DND-41 (cell line): Measurements from ENCODE around the gene PTOV1.

Experiments used
- ATAC-seq: fragments of 200-7000 bp; cut with Tn5 transposase; 3 replicates; pipeline ENCODE4 v1.9.1; 2021; ENCODE audit warnings: low read depth; ENCODE audit not compliant: insufficient read depth
- DNase-seq: peaks from one replicate; pipeline ENCODE4 v3.0.0-alpha.2; 2020
- H2AFZ ChIP-seq: 2 replicates; pipeline ENCODE4 v1.6.0; 2012; ENCODE audit warnings: low read depth, low read length
- H3K27ac ChIP-seq: 2 replicates; pipeline ENCODE4 v1.5.1; 2012; ENCODE audit warnings: low read length, inconsistent platforms
- H3K27me3 ChIP-seq: fragments of 200-600 bp; sonication (generic); 2 replicates; pipeline ENCODE4 v1.6.0; 2012; ENCODE audit warnings: low read length, mild to moderate bottlenecking, inconsistent platforms; ENCODE audit not compliant: insufficient read depth, poor library complexity
- H3K36me3 ChIP-seq: 2 replicates; pipeline ENCODE4 v1.5.1; 2012; ENCODE audit warnings: low read length, inconsistent platforms; ENCODE audit not compliant: insufficient read depth
- H3K4me1 ChIP-seq: 2 replicates; pipeline ENCODE4 v1.5.1; 2012; ENCODE audit warnings: mild to moderate bottlenecking, low read length; ENCODE audit not compliant: insufficient read depth
- H3K4me2 ChIP-seq: 2 replicates; pipeline ENCODE4 v1.6.0; 2012; ENCODE audit warnings: mild to moderate bottlenecking, moderate library complexity, low read length, inconsistent platforms; ENCODE audit not compliant: insufficient read depth
- H3K4me3 ChIP-seq, 2 experiments: fragments of 200-600 bp in 1 of 2; shearing (Covaris generic) in 1 of 2; 2 replicates each; pipeline ENCODE4 v1.5.1; 2012 to 2016; ENCODE audit warnings: inconsistent platforms in 2 of 2, low read length in 2 of 2, mild to moderate bottlenecking in 2 of 2, low read depth in 1 of 2, moderate library complexity in 1 of 2
- H3K79me2 ChIP-seq: 2 replicates; pipeline ENCODE4 v1.6.0; 2012; ENCODE audit warnings: low read length, inconsistent platforms; ENCODE audit not compliant: insufficient read depth
- H3K9ac ChIP-seq: 2 replicates; pipeline ENCODE4 v1.6.0; 2012; ENCODE audit warnings: low read depth, mild to moderate bottlenecking, inconsistent platforms, low read length, moderate library complexity
- H3K9me3 ChIP-seq: 2 replicates; pipeline ENCODE4 v1.5.1; 2012; ENCODE audit warnings: low read length, moderate library complexity, mild to moderate bottlenecking, inconsistent platforms; ENCODE audit not compliant: insufficient read depth, severe bottlenecking
- H4K20me1 ChIP-seq: 2 replicates; pipeline ENCODE4 v1.6.0; 2012; ENCODE audit warnings: low read length; ENCODE audit not compliant: insufficient read depth
- EZH2 ChIP-seq: IDR thresholded peaks from 3 replicates; pipeline ENCODE4 v1.6.1; 2012; ENCODE audit warnings: borderline replicate concordance, low read depth, mild to moderate bottlenecking, moderate library complexity, low read length, inconsistent platforms; ENCODE audit not compliant: severe bottlenecking
- TF ChIP-seq, protein P1 (sequence below): IDR thresholded peaks from 2 replicates; pipeline ENCODE4 v1.5.1; 2012; ENCODE audit warnings: borderline replicate concordance, low read length, moderate library complexity, mild to moderate bottlenecking; ENCODE audit not compliant: poor library complexity, severe bottlenecking; ENCODE audit errors: extremely low read depth

Gene PTOV1

GRCh38 chr19:49877879-49878743 is 27.2 kb downstream of the PTOV1 start:
- Histone ChIP-seq H4K20me1 (no peaks in the 10 kb centered on the region; the same call in 1 of the 2 replicates), H3K36me3 (peaks cover 48% of the 10 kb centered on the region), H3K27ac (peak overlapping the region; percentile 99), H3K4me2 (peak overlapping the region; percentile 98), H3K4me1 (peaks cover 35% of the 10 kb centered on the region), H3K4me3 (peak overlapping the region; percentile 48 to 86), H3K9ac (peak overlapping the region; percentile 93), H3K9me3 (no peaks in the 10 kb centered on the region), H2AFZ (peak overlapping the region; percentile 89), H3K27me3 (no peaks in the 10 kb centered on the region), H3K79me2 (peaks cover 39% of the 10 kb centered on the region)
- no peak for TF ChIP-seq EZH2
- TF ChIP-seq, protein P1, sequence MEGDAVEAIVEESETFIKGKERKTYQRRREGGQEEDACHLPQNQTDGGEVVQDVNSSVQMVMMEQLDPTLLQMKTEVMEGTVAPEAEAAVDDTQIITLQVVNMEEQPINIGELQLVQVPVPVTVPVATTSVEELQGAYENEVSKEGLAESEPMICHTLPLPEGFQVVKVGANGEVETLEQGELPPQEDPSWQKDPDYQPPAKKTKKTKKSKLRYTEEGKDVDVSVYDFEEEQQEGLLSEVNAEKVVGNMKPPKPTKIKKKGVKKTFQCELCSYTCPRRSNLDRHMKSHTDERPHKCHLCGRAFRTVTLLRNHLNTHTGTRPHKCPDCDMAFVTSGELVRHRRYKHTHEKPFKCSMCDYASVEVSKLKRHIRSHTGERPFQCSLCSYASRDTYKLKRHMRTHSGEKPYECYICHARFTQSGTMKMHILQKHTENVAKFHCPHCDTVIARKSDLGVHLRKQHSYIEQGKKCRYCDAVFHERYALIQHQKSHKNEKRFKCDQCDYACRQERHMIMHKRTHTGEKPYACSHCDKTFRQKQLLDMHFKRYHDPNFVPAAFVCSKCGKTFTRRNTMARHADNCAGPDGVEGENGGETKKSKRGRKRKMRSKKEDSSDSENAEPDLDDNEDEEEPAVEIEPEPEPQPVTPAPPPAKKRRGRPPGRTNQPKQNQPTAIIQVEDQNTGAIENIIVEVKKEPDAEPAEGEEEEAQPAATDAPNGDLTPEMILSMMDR: no peak
- ATAC-seq (peak; percentile 75), DNase-seq (peak; percentile 97)

DNA sequence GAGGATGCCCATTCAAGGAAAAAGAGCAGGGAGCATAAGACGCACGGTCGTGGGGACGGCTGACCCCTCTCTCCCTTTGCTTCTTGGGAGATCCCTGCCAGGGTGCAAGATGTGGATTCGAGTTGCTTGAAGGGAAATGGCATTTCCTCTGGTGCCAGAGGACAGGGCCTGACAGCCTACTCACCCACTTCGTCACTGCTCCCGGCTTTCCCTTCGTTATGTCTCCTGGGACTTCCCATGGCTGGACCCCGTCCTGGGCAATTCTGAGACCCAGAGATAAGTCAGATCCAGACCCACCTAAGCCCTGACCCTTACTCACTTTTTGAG is 27.7 kb downstream of the PTOV1 start:
- Histone ChIP-seq H3K36me3 (peaks cover 54% of the 10 kb centered on the region), H3K9me3 (no peaks in the 10 kb centered on the region), H3K4me1 (peaks cover 35% of the 10 kb centered on the region), H3K27me3 (no peaks in the 10 kb centered on the region), H3K4me2 (peak overlapping the region; percentile 98), H3K4me3 (peak overlapping the region in 1 of 2 experiments; percentile 86; a peak in 2 of 4 replicates), H4K20me1 (no peaks in the 10 kb centered on the region; the same call in 1 of the 2 replicates), H3K9ac (peak overlapping the region; percentile 93; the same call in 1 of the 2 replicates), H3K27ac (peak overlapping the region; percentile 99), H3K79me2 (peaks cover 39% of the 10 kb centered on the region), H2AFZ (no peak overlapping the region)
- DNase-seq (no peak), ATAC-seq (no peak)
- TF ChIP-seq, protein P1: no peak
- no peak for TF ChIP-seq EZH2

DNA sequence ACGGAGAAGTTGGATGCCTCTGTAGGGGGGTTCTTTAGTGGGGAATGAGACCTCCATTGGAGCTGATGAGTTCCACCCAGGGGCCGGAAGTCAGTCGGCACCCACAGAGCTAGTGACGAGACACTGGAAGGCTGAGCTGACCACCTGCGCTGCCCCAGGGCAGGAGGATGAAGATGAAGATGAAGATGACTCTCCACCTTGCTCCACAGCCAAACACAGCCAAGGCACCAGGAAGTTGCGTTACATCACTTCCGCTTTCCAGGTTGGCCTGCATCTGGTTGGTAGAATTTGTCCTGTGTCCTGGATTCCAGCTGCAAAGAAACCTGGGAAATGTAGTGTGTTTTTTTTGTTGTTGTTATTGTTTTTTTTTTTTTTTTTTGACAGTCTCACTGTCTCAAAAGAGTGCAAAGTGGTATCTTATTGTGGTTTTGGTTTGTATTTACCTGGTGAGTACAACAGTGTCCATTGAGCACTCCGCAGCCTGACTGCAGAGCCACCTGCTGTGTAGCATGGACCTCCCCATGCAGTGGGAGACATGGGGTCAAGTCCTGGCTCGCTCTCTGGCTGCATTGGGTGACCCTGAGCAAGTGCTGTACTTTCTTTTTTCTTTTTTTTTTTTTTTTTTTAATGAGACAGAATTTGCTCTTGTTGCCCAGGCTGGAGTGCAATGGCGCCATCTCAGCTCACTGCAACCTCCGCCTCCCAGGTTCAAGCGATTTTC is 28.4 kb downstream of the PTOV1 start:
- Histone ChIP-seq H2AFZ (no peak overlapping the region), H3K9ac (no peak overlapping the region), H3K79me2 (peaks cover 33% of the 10 kb centered on the region), H3K9me3 (no peaks in the 10 kb centered on the region), H3K27me3 (no peaks in the 10 kb centered on the region), H4K20me1 (no peaks in the 10 kb centered on the region; the same call in 1 of the 2 replicates), H3K4me2 (peak overlapping the region; percentile 98), H3K36me3 (peaks cover 59% of the 10 kb centered on the region), H3K27ac (no peak overlapping the region), H3K4me3 (no peak overlapping the region), H3K4me1 (peaks cover 33% of the 10 kb centered on the region)
- DNase-seq: no peak
- ATAC-seq: no peak
- no peak for TF ChIP-seq EZH2
- TF ChIP-seq, protein P1: no peak
